Nucleus accumbens (tissue), 56 donors: ENCODE measurements around the gene RAI1.
"Not testable (repeated sequence)": the region's sequence is repeated elsewhere in the genome, so short reads cannot be mapped to it uniquely, and the experiment has no call there.

Experiments used
- DNase-seq, 56 donors: peaks; one replicate each; lab custom pipeline; 2025; lab: John Stamatoyannopoulos, UW

Gene RAI1

GRCh38 chr17:17680477-17681186 lies 626 bp upstream of the RAI1 start:
- DNase-seq = no peak

GRCh38 chr17:17681744-17682292 lies 560 bp downstream of the RAI1 start:
- DNase-seq = peak in 25 of 56 donors; percentile 15 to 77 (median 52)

- peak in 34 of 56 donors; percentile 31 to 77 (median 56) for DNase-seq
These were observed 1.1 kb downstream of the RAI1 start for GRCh38 chr17:17682293-17682736.

- peak in 45 of 56 donors; percentile 16 to 82 (median 61) for DNase-seq
These were observed 1.8 kb downstream of the RAI1 start for GRCh38 chr17:17682737-17683680.

- DNase-seq = no peak
These were observed 2.6 kb downstream of the RAI1 start for GRCh38 chr17:17683710-17684365.

GRCh38 chr17:17684906-17685774 lies 3.9 kb downstream of the RAI1 start:
- DNase-seq = no peak

GRCh38 chr17:17685775-17686291 lies 4.6 kb downstream of the RAI1 start:
- DNase-seq = no peak

- DNase-seq = no peak
These were observed 8.1 kb downstream of the RAI1 start for GRCh38 chr17:17689312-17689711.

- DNase-seq = not testable (repeated sequence)
These were observed 9.0 kb downstream of the RAI1 start for GRCh38 chr17:17690233-17690632.

- DNase-seq = no peak
These were observed 10.4 kb downstream of the RAI1 start for GRCh38 chr17:17691468-17692263.

GRCh38 chr17:17692353-17693252 lies 11.3 kb downstream of the RAI1 start:
- DNase-seq = peak in 1 of 56 donors; percentile 13

GRCh38 chr17:17693253-17694168 lies 12.3 kb downstream of the RAI1 start:
- peak in 49 of 56 donors; percentile 25 to 82 (median 62) for DNase-seq

GRCh38 chr17:17694169-17695081 lies 13.2 kb downstream of the RAI1 start:
- peak in 50 of 56 donors; percentile 48 to 88 (median 72) for DNase-seq

- no peak for DNase-seq
These were observed 14.8 kb downstream of the RAI1 start for GRCh38 chr17:17696085-17696484.
